WTC11 (cell line): ENCODE results near the gene C19orf25. TPM values are rescaled to one million over a fixed set of nuclear protein-coding genes. Genes with fewer than 3 reads are reported as not detected.
A peak's percentile ranks its signal among the peaks of the same experiment; 100 is the strongest.

Source experiments
- ATAC-seq: fragments of 200-7000 bp; cut with Tn5 transposase; 2 replicates; pipeline ENCODE4 v1.10.0; 2021; ENCODE audit warnings: mild to moderate bottlenecking, moderate library complexity
- CTCF ChIA-PET: fragments of 300-600 bp; sonication (Branson Sonifier 250); formaldehyde crosslinking; loops from one replicate; lab custom pipeline; 2021; ENCODE audit warnings: antibody characterized with exemption; lab: Charles Lee
- POLR2A ChIA-PET: fragments of 350-600 bp; sonication (Branson Sonifier 250); formaldehyde crosslinking; loops from one replicate; lab custom pipeline; 2021; ENCODE audit warnings: antibody characterized with exemption; lab: Charles Lee
- DNase-seq: peaks from one replicate; pipeline ENCODE4 v3.0.0; 2021; ENCODE audit warnings: low spot score
- H3K27ac Mint-ChIP-seq: 2 replicates; pipeline ENCODE4 v1.8.0; 2021; ENCODE audit warnings: mixed read lengths
- H3K27me3 Mint-ChIP-seq: 2 replicates; pipeline ENCODE4 v1.8.0; 2021; ENCODE audit warnings: low read depth, mild to moderate bottlenecking, moderate library complexity, mixed read lengths
- H3K36me3 Mint-ChIP-seq: 2 replicates; pipeline ENCODE4 v1.8.0; 2021; ENCODE audit warnings: mixed read lengths
- H3K4me1 Mint-ChIP-seq: 2 replicates; pipeline ENCODE4 v1.8.0; 2022; ENCODE audit warnings: mixed read lengths
- H3K4me3 Mint-ChIP-seq: 2 replicates; pipeline ENCODE4 v1.8.0; 2021; ENCODE audit warnings: mild to moderate bottlenecking, moderate library complexity, mixed read lengths
- H3K9me3 Mint-ChIP-seq: 2 replicates; pipeline ENCODE4 v1.8.0; 2021; ENCODE audit warnings: mixed read lengths
- CREB1 ChIP-seq: sonication (generic); formaldehyde crosslinking; IDR thresholded peaks from 2 replicates; pipeline ENCODE4 v1.8.0; 2023; ENCODE audit warnings: mild to moderate bottlenecking, missing genetic modification reagents
- EMX1 ChIP-seq: fragments of 250-450 bp; sonication (Bioruptor Pico); IDR thresholded peaks from 2 replicates; pipeline ENCODE4 v1.8.0; 2021; ENCODE audit warnings: mild to moderate bottlenecking
- ETV6 ChIP-seq: sonication (generic); formaldehyde crosslinking; IDR thresholded peaks from 2 replicates; pipeline ENCODE4 v1.8.1; 2022; ENCODE audit warnings: mild to moderate bottlenecking, missing genetic modification reagents
- JAZF1 ChIP-seq: fragments of 250-450 bp; sonication (Bioruptor Pico); IDR thresholded peaks from 2 replicates; pipeline ENCODE4 v1.9.0; 2021; ENCODE audit warnings: moderate library complexity, mild to moderate bottlenecking, inconsistent platforms
- NFYB ChIP-seq: sonication (generic); formaldehyde crosslinking; conservative IDR thresholded peaks from 2 replicates; pipeline ENCODE4 v1.8.0; 2022; ENCODE audit warnings: low read depth, missing genetic modification reagents
- OVOL2 ChIP-seq: fragments of 250-450 bp; sonication (Bioruptor Pico); IDR thresholded peaks from 2 replicates; pipeline ENCODE4 v1.9.0; 2021; ENCODE audit warnings: mild to moderate bottlenecking, borderline replicate concordance
- SMAD4 ChIP-seq: sonication (generic); formaldehyde crosslinking; IDR thresholded peaks from 2 replicates; pipeline ENCODE4 v1.8.0; 2022; ENCODE audit warnings: mild to moderate bottlenecking, missing genetic modification reagents
- TEAD4 ChIP-seq: sonication (generic); formaldehyde crosslinking; IDR thresholded peaks from 2 replicates; pipeline ENCODE4 v1.8.0; 2022; ENCODE audit warnings: mild to moderate bottlenecking, missing genetic modification reagents
- ZNF281 ChIP-seq: sonication (generic); formaldehyde crosslinking; IDR thresholded peaks from 2 replicates; pipeline ENCODE4 v1.8.0; 2023; ENCODE audit warnings: mild to moderate bottlenecking, missing genetic modification reagents
- ZNF396 ChIP-seq: fragments of 250-450 bp; sonication (Bioruptor Pico); IDR thresholded peaks from 2 replicates; pipeline ENCODE4 v1.8.0; 2021; ENCODE audit warnings: mild to moderate bottlenecking, moderate library complexity, borderline replicate concordance
- ZNF425 ChIP-seq: fragments of 250-450 bp; sonication (Bioruptor Pico); conservative IDR thresholded peaks from 2 replicates; pipeline ENCODE4 v1.9.0; 2021; ENCODE audit warnings: mild to moderate bottlenecking
- ZNF671 ChIP-seq: fragments of 250-450 bp; sonication (Bioruptor Pico); IDR thresholded peaks from 2 replicates; pipeline ENCODE4 v1.8.0; 2021; ENCODE audit warnings: mild to moderate bottlenecking
- total RNA-seq: library from RNA; stranded (reverse); gene quantifications from 3 replicates; pipeline ENCODE4 v1.2.3, GENCODE V29; 2021
- TF ChIP-seq, protein P1 (sequence below): sonication (generic); formaldehyde crosslinking; IDR thresholded peaks from 2 replicates; pipeline ENCODE4 v1.8.1; 2023; ENCODE audit warnings: mild to moderate bottlenecking, missing genetic modification reagents, moderate library complexity
- TF ChIP-seq, protein P2 (sequence below): sonication (generic); formaldehyde crosslinking; IDR thresholded peaks from 2 replicates; pipeline ENCODE4 v1.8.1; 2023; ENCODE audit warnings: mild to moderate bottlenecking, moderate library complexity, missing genetic modification reagents
- TF ChIP-seq, protein P3 (sequence below): sonication (generic); formaldehyde crosslinking; IDR thresholded peaks from 2 replicates; pipeline ENCODE4 v1.8.1; 2022; ENCODE audit warnings: low read depth, mild to moderate bottlenecking, moderate library complexity, missing genetic modification reagents, borderline replicate concordance
- TF ChIP-seq, protein P4 (sequence below): sonication (generic); formaldehyde crosslinking; IDR thresholded peaks from 2 replicates; pipeline ENCODE4 v1.8.0; 2023; ENCODE audit warnings: missing genetic modification reagents, mild to moderate bottlenecking, borderline replicate concordance
- TF ChIP-seq, protein P5 (sequence below): fragments of 250-450 bp; sonication (Bioruptor Pico); IDR thresholded peaks from 2 replicates; pipeline ENCODE4 v1.9.0; 2021; ENCODE audit warnings: mild to moderate bottlenecking, borderline replicate concordance
- TF ChIP-seq, protein P6 (sequence below): sonication (generic); formaldehyde crosslinking; IDR thresholded peaks from 2 replicates; pipeline ENCODE4 v1.8.1; 2022; ENCODE audit warnings: low read depth, missing genetic modification reagents, borderline replicate concordance

Gene C19orf25
- total RNA-seq, 1 experiment from 2014 or later = 65.7 TPM

DNA sequence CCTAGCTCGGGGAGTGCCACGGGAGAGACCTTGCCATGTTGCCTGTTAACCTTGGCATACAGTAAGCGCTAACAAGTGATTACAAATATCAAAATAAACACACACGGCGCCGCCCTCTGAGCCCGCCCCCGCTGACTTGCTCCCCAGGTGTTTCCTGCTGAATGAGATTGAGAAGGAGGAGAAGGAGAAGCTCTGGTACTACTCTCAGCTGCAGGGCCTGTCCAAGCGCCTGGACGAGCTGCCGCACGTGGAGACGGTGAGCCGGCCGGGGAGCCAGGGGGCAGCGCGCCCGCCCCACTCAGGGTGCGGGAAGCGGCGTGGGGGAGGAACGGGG is 24.0 kb downstream of the C19orf25 start:
- no peaks in the 10 kb centered on the region for H3K36me3 Mint-ChIP-seq
- ATAC-seq (no peak), DNase-seq (no peak)
- ChIA-PET POLR2A (interaction anchor here (1.0 to 2.2 kb wide), 5 partner anchors 11 to 181 kb away, joined by 3 to 10 read pairs (median 3); partner anchors contain the start of genes PCSK4 and REEP6), CTCF (interaction anchor here (0.5 to 5.2 kb wide), 16 partner anchors 8 to 371 kb away, joined by 3 to 76 read pairs (median 5); no protein-coding TSS in a partner anchor)
- peaks cover 60% of the 10 kb centered on the region for H3K27me3 Mint-ChIP-seq
- peak overlapping the region; percentile 53 for H3K4me3 Mint-ChIP-seq
- no peak overlapping the region for H3K27ac Mint-ChIP-seq
- peaks cover 6% of the 10 kb centered on the region; the same call in 1 of the 2 replicates for H3K4me1 Mint-ChIP-seq
- no peaks in the 10 kb centered on the region for H3K9me3 Mint-ChIP-seq
- TF ChIP-seq, protein P1, sequence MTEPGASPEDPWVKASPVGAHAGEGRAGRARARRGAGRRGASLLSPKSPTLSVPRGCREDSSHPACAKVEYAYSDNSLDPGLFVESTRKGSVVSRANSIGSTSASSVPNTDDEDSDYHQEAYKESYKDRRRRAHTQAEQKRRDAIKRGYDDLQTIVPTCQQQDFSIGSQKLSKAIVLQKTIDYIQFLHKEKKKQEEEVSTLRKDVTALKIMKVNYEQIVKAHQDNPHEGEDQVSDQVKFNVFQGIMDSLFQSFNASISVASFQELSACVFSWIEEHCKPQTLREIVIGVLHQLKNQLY = no peak
- TF ChIP-seq TEAD4 (CRISPR knock-in tag) (no peak), ZNF281 (CRISPR knock-in tag) (no peak), OVOL2 (CRISPR knock-in tag) (no peak), ZNF396 (CRISPR knock-in tag) (no peak), ETV6 (CRISPR knock-in tag) (no peak), SMAD4 (CRISPR knock-in tag) (no peak), ZNF671 (CRISPR knock-in tag) (no peak), ZNF425 (CRISPR knock-in tag) (no peak), JAZF1 (CRISPR knock-in tag) (no peak), CREB1 (CRISPR knock-in tag) (no peak), NFYB (CRISPR knock-in tag) (no peak), EMX1 (CRISPR knock-in tag) (no peak)
- TF ChIP-seq, protein P2, sequence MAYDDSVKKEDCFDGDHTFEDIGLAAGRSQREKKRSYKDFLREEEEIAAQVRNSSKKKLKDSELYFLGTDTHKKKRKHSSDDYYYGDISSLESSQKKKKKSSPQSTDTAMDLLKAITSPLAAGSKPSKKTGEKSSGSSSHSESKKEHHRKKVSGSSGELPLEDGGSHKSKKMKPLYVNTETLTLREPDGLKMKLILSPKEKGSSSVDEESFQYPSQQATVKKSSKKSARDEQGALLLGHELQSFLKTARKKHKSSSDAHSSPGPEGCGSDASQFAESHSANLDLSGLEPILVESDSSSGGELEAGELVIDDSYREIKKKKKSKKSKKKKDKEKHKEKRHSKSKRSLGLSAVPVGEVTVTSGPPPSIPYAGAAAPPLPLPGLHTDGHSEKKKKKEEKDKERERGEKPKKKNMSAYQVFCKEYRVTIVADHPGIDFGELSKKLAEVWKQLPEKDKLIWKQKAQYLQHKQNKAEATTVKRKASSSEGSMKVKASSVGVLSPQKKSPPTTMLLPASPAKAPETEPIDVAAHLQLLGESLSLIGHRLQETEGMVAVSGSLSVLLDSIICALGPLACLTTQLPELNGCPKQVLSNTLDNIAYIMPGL (CRISPR knock-in tag) = no peak
- TF ChIP-seq, protein P3, sequence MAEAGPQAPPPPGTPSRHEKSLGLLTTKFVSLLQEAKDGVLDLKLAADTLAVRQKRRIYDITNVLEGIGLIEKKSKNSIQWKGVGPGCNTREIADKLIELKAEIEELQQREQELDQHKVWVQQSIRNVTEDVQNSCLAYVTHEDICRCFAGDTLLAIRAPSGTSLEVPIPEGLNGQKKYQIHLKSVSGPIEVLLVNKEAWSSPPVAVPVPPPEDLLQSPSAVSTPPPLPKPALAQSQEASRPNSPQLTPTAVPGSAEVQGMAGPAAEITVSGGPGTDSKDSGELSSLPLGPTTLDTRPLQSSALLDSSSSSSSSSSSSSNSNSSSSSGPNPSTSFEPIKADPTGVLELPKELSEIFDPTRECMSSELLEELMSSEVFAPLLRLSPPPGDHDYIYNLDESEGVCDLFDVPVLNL = no peak
- TF ChIP-seq, protein P4, sequence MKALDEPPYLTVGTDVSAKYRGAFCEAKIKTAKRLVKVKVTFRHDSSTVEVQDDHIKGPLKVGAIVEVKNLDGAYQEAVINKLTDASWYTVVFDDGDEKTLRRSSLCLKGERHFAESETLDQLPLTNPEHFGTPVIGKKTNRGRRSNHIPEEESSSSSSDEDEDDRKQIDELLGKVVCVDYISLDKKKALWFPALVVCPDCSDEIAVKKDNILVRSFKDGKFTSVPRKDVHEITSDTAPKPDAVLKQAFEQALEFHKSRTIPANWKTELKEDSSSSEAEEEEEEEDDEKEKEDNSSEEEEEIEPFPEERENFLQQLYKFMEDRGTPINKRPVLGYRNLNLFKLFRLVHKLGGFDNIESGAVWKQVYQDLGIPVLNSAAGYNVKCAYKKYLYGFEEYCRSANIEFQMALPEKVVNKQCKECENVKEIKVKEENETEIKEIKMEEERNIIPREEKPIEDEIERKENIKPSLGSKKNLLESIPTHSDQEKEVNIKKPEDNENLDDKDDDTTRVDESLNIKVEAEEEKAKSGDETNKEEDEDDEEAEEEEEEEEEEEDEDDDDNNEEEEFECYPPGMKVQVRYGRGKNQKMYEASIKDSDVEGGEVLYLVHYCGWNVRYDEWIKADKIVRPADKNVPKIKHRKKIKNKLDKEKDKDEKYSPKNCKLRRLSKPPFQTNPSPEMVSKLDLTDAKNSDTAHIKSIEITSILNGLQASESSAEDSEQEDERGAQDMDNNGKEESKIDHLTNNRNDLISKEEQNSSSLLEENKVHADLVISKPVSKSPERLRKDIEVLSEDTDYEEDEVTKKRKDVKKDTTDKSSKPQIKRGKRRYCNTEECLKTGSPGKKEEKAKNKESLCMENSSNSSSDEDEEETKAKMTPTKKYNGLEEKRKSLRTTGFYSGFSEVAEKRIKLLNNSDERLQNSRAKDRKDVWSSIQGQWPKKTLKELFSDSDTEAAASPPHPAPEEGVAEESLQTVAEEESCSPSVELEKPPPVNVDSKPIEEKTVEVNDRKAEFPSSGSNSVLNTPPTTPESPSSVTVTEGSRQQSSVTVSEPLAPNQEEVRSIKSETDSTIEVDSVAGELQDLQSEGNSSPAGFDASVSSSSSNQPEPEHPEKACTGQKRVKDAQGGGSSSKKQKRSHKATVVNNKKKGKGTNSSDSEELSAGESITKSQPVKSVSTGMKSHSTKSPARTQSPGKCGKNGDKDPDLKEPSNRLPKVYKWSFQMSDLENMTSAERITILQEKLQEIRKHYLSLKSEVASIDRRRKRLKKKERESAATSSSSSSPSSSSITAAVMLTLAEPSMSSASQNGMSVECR = no peak
- TF ChIP-seq, protein P5, sequence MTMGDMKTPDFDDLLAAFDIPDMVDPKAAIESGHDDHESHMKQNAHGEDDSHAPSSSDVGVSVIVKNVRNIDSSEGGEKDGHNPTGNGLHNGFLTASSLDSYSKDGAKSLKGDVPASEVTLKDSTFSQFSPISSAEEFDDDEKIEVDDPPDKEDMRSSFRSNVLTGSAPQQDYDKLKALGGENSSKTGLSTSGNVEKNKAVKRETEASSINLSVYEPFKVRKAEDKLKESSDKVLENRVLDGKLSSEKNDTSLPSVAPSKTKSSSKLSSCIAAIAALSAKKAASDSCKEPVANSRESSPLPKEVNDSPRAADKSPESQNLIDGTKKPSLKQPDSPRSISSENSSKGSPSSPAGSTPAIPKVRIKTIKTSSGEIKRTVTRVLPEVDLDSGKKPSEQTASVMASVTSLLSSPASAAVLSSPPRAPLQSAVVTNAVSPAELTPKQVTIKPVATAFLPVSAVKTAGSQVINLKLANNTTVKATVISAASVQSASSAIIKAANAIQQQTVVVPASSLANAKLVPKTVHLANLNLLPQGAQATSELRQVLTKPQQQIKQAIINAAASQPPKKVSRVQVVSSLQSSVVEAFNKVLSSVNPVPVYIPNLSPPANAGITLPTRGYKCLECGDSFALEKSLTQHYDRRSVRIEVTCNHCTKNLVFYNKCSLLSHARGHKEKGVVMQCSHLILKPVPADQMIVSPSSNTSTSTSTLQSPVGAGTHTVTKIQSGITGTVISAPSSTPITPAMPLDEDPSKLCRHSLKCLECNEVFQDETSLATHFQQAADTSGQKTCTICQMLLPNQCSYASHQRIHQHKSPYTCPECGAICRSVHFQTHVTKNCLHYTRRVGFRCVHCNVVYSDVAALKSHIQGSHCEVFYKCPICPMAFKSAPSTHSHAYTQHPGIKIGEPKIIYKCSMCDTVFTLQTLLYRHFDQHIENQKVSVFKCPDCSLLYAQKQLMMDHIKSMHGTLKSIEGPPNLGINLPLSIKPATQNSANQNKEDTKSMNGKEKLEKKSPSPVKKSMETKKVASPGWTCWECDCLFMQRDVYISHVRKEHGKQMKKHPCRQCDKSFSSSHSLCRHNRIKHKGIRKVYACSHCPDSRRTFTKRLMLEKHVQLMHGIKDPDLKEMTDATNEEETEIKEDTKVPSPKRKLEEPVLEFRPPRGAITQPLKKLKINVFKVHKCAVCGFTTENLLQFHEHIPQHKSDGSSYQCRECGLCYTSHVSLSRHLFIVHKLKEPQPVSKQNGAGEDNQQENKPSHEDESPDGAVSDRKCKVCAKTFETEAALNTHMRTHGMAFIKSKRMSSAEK (CRISPR knock-in tag) = no peak
- TF ChIP-seq, protein P6, sequence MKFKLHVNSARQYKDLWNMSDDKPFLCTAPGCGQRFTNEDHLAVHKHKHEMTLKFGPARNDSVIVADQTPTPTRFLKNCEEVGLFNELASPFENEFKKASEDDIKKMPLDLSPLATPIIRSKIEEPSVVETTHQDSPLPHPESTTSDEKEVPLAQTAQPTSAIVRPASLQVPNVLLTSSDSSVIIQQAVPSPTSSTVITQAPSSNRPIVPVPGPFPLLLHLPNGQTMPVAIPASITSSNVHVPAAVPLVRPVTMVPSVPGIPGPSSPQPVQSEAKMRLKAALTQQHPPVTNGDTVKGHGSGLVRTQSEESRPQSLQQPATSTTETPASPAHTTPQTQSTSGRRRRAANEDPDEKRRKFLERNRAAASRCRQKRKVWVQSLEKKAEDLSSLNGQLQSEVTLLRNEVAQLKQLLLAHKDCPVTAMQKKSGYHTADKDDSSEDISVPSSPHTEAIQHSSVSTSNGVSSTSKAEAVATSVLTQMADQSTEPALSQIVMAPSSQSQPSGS (CRISPR knock-in tag) = no peak
